Muscle layer of colon (tissue), 2 donors: Measurements from ENCODE around the gene PLIN5.

Source experiments
- H3K27ac ChIP-seq: one replicate; pipeline ENCODE4 v1.7.0; 2013; ENCODE audit warnings: low read depth, mild to moderate bottlenecking, low read length, moderate library complexity
- H3K27me3 ChIP-seq, 2 donors: one replicate each; pipeline ENCODE4 v1.7.0; 2013; ENCODE audit warnings: low read length in 2 of 2, mild to moderate bottlenecking in 2 of 2; ENCODE audit not compliant: insufficient read depth in 2 of 2, control insufficient read depth in 1 of 2
- H3K36me3 ChIP-seq: one replicate; pipeline ENCODE4 v1.7.0; 2013; ENCODE audit warnings: mild to moderate bottlenecking, low read length; ENCODE audit not compliant: insufficient read depth
- H3K4me1 ChIP-seq: one replicate; pipeline ENCODE4 v1.7.0; 2013; ENCODE audit warnings: mild to moderate bottlenecking, low read length; ENCODE audit not compliant: insufficient read depth
- H3K4me3 ChIP-seq, 2 donors: one replicate each; pipeline ENCODE4 v1.7.0; 2013; ENCODE audit warnings: low read length in 2 of 2, low read depth in 1 of 2, mild to moderate bottlenecking in 1 of 2, moderate library complexity in 1 of 2
- H3K9ac ChIP-seq: one replicate; pipeline ENCODE4 v1.7.0; 2013; ENCODE audit warnings: low read length
- H3K9me3 ChIP-seq: one replicate; pipeline ENCODE4 v1.7.0; 2013; ENCODE audit warnings: mild to moderate bottlenecking, low read length
- donor health status: abdominal sarcoma.
- donor health status: Adenocarcinoma of cecum.

PLIN5 gene

DNA sequence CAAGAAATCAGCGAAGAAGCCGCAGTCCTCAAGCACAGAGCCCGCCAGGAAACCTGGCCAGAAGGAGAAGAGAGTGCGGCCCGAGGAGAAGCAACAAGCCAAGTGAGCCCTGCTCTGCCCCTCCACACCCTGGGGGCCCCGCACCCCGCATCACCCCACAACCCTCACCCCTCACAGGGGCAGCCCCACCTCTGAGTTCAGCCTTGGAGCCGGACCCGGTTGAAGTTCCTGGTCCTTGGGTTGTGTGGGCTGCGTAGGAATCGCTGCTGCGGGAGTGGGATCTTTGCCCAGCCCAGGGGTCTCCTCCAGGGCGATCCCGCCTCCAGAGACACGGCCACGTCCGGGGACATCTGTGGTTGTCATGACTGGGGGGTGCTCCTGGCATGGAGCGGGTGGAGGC is 38.7 kb downstream of the PLIN5 start:
- Histone ChIP-seq H3K4me3 (no peak overlapping the region), H3K27me3 (no peaks in the 10 kb centered on the region), H3K36me3 (peaks cover 63% of the 10 kb centered on the region), H3K9me3 (no peaks in the 10 kb centered on the region), H3K9ac (no peak overlapping the region), H3K4me1 (no peaks in the 10 kb centered on the region), H3K27ac (no peak overlapping the region)

DNA sequence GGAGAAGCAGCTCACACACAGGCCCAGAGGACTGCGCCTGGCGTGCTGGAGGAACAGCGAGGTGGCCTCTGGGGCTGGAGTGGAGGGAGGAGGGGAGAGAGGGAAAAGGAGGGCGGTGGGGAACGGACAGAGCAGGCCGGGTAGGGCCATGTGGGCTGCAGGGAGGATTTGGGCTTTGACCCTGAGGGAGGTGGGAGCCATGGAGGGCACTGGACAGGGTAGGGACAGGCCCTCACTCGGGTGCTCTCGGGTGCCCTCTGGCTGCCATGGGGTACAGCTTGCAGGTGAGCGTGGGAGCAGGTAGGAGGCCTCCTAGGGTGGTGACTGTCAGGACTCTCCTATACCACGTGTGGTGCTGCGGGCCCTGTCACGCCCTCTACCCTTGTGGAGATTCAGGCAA is 39.6 kb downstream of the PLIN5 start:
- no peaks in the 10 kb centered on the region for H3K27me3 ChIP-seq
- H3K4me1 ChIP-seq = no peaks in the 10 kb centered on the region
- H3K9me3 ChIP-seq = no peaks in the 10 kb centered on the region
- H3K9ac ChIP-seq = no peak overlapping the region
- peaks cover 60% of the 10 kb centered on the region for H3K36me3 ChIP-seq
- H3K27ac ChIP-seq = no peak overlapping the region
- H3K4me3 ChIP-seq = no peak overlapping the region

DNA sequence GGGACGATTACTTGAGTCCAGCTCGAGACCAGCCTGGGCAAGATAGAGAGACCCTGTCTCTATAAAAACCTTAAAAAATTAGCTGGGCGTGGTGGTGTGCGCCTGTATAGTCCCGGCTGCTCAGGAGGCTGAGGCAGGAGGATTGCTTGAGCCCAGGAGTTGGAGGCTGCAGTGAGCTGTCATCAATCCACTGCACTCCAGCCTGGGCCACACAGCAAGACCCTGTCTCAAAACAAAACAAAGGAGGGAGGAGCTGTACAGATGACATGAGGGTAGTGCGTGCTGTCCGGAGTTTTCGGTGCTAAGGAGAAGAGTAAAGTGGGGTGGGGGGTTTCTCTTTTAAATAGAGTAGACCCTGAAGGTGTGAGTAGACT is 40.3 kb downstream of the PLIN5 start:
- H3K4me1 ChIP-seq = no peaks in the 10 kb centered on the region
- no peak overlapping the region for H3K4me3 ChIP-seq
- peaks cover 68% of the 10 kb centered on the region for H3K36me3 ChIP-seq
- H3K9me3 ChIP-seq = no peaks in the 10 kb centered on the region
- no peak overlapping the region for H3K27ac ChIP-seq
- no peak overlapping the region for H3K9ac ChIP-seq
- H3K27me3 ChIP-seq = no peaks in the 10 kb centered on the region

DNA sequence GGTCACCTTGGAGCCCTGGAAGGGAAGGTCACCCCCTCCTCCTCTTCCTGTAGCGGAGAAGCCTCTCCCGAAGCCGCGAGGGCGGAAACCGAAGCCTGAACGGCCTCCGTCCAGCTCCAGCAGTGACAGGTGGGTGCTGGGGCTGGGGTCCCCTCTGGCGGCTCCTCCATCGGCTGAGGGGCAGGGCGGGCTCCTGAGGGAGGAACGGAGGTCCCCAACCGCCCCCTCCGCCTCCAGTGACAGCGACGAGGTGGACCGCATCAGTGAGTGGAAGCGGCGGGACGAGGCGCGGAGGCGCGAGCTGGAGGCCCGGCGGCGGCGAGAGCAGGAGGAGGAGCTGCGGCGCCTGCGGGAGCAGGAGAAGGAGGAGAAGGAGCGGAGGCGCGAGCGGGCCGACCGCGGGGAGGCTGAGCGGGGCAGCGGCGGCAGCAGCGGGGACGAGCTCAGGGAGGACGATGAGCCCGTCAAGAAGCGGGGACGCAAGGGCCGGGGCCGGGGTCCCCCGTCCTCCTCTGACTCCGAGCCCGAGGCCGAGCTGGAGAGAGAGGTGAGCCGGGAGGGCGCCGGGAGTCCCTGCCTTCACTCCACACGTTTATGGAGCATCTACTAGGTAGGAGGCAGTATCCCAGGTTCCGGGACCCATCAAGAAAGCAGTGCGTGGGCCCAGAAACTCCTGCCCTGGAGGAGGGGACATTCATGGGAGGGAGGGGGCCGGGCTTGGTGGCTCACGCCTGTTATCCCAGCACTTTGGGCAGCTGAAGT is 40.9 kb downstream of the PLIN5 start:
- no peak overlapping the region for H3K4me3 ChIP-seq
- no peaks in the 10 kb centered on the region for H3K9me3 ChIP-seq
- no peaks in the 10 kb centered on the region for H3K4me1 ChIP-seq
- H3K9ac ChIP-seq = no peak overlapping the region
- peaks cover 74% of the 10 kb centered on the region for H3K36me3 ChIP-seq
- H3K27ac ChIP-seq = no peak overlapping the region
- H3K27me3 ChIP-seq = no peaks in the 10 kb centered on the region

DNA sequence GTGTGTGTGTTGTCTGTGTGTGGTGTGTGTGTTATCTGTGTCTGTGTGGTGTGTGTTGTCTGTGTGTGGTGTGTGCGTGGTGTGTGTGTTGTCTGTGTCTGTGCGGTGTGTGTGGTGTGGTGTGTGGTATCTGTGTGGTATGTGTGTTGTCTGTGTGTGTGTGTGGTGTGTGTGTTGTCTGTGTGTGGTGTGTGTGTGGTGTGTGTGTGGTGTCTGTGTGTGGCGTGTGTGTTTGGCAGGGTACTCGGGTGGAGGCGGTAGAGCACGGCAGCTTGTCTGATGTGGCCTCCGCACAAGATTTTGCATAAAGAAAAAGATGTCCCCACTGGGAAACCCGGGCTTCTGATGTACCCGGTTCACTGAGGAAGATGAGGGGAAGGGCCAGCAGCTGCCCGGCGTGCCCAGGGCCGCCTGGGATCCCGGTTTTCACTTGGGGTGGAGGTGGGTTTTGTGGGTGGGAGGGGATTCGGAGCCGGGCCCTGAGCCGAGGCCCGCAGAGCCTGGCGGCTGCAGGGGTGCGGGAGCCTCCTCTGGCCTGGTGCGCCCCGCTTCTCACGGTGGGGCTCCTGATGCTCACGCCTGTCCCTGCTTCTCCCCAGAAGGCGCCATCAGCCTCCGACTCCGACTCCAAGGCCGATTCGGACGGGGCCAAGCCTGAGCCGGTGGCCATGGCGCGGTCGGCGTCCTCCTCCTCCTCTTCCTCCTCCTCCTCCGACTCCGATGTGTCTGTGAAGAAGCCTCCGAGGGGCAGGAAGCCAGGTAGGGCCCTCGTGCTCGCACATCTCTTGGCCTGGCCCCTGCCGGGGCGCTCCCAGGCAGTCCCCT is 41.7 kb downstream of the PLIN5 start:
- H3K4me3 ChIP-seq = no peak overlapping the region
- H3K9ac ChIP-seq = no peak overlapping the region
- H3K4me1 ChIP-seq = no peaks in the 10 kb centered on the region
- H3K27me3 ChIP-seq = no peaks in the 10 kb centered on the region
- H3K36me3 ChIP-seq = peaks cover 69% of the 10 kb centered on the region
- no peaks in the 10 kb centered on the region for H3K9me3 ChIP-seq
- no peak overlapping the region for H3K27ac ChIP-seq

DNA sequence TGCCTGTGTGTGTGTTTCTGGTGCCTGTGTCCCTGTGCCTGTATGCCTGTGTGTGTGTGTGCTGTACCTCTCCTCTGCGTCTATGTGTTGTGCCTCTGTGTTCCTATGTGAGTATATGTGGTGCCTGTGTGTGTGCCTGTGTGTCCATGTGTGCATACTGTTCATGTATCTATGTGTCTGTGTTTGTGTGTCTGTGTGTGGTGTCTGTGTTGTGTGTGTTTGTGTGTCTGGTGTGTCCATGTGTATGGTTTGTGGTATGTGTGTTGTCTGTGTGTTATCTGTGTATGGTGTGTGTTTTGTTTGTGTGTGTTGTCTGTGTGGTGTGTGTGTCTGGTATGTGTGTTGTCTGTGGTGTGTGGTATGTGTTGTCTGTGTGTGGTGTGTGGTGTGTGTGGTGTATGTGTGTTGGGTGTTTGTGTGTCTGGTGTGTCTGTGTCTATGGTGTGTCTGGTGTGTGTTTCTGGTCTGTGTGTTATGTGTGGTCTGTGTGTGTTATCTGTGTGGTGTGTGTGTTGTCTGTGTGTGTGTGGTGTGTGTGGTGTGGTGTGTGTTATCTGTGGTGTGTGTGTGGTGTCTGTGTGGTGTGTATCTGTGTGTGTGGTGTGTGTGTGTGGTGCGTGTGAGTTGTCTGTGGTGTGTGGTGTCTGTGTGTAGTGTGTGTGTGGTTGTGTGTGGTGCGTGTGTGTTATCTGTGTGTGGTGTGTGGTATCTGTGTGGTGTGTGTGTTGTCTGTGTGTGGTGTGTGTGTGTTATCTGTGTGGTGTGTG is 42.5 kb downstream of the PLIN5 start:
- peaks cover 61% of the 10 kb centered on the region for H3K36me3 ChIP-seq
- H3K27ac ChIP-seq = no peak overlapping the region
- no peaks in the 10 kb centered on the region for H3K9me3 ChIP-seq
- no peaks in the 10 kb centered on the region for H3K4me1 ChIP-seq
- no peak overlapping the region for H3K9ac ChIP-seq
- H3K4me3 ChIP-seq = no peak overlapping the region
- H3K27me3 ChIP-seq = no peaks in the 10 kb centered on the region

DNA sequence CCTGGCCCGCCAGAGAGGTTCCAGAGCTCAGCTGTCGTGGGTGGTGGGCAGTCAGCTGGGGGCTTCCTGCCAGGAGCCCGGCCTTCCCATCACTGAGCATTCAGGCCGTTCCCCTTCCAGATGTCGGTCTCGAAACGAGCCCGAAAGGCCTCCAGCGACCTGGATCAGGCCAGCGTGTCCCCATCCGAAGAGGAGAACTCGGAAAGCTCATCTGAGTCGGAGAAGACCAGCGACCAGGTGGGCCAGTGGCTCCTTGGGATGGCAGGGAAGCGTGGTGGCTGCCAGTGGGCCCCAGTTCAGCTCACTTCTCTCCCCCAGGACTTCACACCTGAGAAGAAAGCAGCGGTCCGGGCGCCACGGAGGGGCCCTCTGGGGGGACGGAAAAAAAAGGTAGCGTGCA is 43.6 kb downstream of the PLIN5 start:
- Histone ChIP-seq H3K27ac (no peak overlapping the region), H3K4me1 (no peaks in the 10 kb centered on the region), H3K4me3 (no peak overlapping the region), H3K9me3 (no peaks in the 10 kb centered on the region), H3K27me3 (no peaks in the 10 kb centered on the region), H3K9ac (no peak overlapping the region), H3K36me3 (peaks cover 55% of the 10 kb centered on the region)

DNA sequence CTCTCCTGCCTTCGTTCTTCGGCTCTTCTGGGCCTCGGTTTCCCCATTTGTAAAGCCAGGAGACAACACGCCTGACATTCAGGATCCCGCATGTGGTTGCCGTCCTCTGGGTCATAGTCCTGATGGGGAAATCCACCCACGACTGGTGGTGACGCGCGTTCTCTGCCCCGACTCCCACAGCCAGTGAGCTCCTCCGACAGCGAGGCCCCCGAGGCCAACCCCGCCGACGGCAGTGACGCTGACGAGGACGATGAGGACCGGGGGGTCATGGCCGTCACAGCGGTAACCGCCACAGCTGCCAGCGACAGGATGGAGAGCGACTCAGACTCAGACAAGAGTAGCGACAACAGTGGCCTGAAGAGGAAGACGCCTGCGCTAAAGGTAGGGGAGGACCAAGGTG is 46.5 kb downstream of the PLIN5 start:
- H3K27me3 ChIP-seq = no peaks in the 10 kb centered on the region
- H3K9me3 ChIP-seq = no peaks in the 10 kb centered on the region

DNA sequence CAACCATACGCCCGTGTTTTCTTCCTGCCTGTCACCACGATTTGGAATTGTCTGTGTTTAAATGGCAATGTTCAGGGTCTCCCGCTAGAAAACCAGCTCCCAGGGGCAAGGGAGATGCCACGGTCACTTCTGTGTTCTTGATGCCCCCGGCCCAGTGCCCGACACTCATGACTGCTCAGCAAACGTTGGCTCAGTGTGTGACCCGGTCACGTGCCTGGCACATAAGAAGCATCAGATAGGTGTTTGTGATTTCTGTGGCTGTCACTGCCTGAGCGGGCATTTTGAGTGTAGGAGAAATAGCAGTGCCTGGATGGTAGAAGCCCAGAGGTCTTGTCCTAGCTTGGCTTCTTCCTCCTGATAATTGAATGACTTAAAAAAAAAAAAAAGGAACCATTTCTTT is 47.5 kb downstream of the PLIN5 start:
- Histone ChIP-seq H3K27ac (no peak overlapping the region), H3K9me3 (no peaks in the 10 kb centered on the region), H3K4me3 (no peak overlapping the region), H3K9ac (no peak overlapping the region), H3K36me3 (peaks cover 31% of the 10 kb centered on the region), H3K4me1 (no peaks in the 10 kb centered on the region), H3K27me3 (no peaks in the 10 kb centered on the region)

More for the DNA sequence above, 46.5 kb downstream of the PLIN5 start:
- no peaks in the 10 kb centered on the region for H3K4me1 ChIP-seq
- no peak overlapping the region for H3K9ac ChIP-seq
- no peak overlapping the region for H3K27ac ChIP-seq
- no peak overlapping the region for H3K4me3 ChIP-seq
- H3K36me3 ChIP-seq = peaks cover 41% of the 10 kb centered on the region

DNA sequence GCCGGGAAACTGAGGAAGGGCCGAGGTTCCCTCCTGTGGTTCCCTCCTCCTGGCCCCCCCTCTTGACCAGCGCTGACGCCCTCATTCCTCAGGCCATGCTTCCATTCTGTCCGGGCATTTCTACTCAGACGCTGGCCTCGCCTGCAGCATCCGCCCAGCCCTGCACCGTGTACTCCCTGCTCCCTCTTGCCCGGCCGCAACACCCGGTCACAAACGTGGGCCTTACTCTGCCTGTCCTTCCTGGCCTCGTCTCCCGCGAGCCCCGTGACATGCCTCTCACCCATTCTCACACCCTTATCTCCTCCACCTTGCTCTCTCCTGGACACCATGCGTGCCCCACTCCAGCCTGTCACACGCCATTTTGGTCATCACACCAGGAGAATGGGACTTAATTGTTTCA is 51.6 kb downstream of the PLIN5 start:
- H3K4me3 ChIP-seq = no peak overlapping the region
- H3K27ac ChIP-seq = no peak overlapping the region
- no peaks in the 10 kb centered on the region for H3K27me3 ChIP-seq
- H3K9ac ChIP-seq = no peak overlapping the region
- H3K4me1 ChIP-seq = no peaks in the 10 kb centered on the region
- H3K9me3 ChIP-seq = no peaks in the 10 kb centered on the region
- H3K36me3 ChIP-seq = no peaks in the 10 kb centered on the region

DNA sequence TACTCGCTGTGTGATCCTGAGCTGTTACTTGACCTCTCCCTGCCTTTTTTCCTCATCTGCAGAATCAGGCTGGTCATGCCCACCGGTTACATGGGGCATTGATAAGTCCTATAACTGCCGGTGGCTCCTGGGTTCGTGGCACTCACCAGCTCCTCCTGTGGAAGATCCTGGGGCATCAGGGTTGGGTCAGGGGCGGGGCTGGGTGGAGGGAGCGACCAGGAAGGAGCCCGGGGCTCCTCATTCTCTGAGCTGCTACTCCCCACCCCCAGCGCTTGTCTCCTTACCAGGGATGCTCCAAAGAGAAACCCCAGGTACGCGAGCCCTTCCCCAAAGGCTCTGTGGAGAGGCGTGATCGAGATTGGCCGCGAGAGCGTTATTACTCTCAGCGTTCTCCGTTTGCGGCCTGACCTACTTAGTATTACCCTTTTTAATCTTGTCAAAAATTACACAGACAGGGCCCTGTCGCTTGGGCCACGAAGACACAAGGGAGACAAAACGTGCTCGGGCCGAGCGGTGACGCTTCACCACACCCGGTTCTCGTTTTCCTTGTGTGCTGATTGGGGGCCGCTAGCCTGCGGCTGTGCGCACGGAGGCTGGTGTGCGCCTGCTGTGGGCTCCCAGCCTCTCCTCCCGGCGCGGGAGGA is 52.2 kb downstream of the PLIN5 start:
- H3K4me1 ChIP-seq = no peaks in the 10 kb centered on the region
- no peak overlapping the region for H3K9ac ChIP-seq
- no peaks in the 10 kb centered on the region for H3K9me3 ChIP-seq
- no peaks in the 10 kb centered on the region for H3K27me3 ChIP-seq
- no peak overlapping the region for H3K4me3 ChIP-seq
- H3K27ac ChIP-seq = no peak overlapping the region
- no peaks in the 10 kb centered on the region for H3K36me3 ChIP-seq
